ENCODE results near the gene BMP6.

Gene BMP6

DNA sequence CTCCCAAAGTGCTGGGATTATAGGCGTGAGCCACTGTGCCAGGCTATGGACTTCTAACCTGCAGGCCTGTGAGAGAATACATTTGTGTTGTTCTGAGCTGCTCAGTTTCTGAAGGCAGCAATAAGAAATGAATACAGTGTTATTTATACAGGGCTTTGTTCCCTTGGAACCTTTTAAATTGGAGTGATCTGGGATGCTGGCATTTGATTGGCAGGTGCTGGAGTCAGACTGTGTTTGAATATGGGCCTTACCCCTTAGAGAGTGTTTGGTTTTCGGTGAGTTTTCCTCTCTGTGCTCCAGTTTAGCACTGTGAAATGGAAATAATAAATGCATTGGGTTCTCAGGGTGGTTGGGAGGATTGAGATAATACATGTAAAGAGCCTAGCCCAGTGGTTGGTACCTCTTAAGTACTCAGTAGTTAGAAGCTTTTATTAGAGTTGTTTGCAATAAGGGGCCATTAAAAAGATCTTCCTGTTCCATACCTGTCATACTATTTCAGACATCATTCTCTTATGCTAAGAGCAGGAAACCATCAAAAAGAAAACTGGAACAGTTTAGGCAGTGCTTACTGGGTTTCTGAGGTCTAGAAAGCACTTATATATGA is 22.1 kb downstream of the BMP6 start:
- no peak for DNase-seq

DNA sequence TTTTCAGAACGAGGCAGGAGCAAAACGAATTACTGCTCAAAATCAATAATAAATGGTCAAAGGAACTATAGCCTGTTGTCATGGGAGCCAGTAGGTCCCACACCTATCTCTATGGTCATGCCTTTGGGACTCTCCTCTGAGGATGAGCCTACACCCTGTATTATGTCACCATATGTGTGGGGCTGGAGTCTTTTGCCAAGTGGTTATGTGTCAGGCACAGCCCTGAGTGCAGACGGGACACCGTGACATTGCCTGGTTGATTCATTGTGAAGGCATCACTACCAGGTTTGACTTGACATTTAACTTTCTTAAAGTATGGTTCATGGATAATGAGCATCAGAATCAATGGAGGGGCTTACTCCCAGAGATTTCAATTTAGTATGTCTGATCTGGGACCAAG is 23.6 kb downstream of the BMP6 start:
- no peak for DNase-seq

DNA sequence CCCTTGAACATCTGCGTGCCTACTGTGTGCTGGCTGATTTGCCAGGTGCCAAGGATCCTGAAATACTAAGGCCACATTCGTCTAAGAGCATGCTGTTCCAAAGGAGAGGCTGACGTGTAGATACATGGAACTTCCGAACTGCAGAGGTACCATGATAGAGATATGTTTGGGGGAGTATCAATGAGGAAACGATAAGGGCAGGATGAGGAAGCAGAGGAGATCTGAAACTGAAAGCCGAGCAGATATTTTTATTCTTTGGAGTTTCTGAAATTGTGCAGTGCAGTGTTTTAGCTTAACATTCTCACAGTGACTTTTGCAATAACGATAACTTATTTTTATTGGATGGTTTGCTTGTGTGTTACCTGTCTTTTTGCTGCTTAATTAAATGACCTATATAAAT is 24.3 kb downstream of the BMP6 start:
- no peak for DNase-seq

DNA sequence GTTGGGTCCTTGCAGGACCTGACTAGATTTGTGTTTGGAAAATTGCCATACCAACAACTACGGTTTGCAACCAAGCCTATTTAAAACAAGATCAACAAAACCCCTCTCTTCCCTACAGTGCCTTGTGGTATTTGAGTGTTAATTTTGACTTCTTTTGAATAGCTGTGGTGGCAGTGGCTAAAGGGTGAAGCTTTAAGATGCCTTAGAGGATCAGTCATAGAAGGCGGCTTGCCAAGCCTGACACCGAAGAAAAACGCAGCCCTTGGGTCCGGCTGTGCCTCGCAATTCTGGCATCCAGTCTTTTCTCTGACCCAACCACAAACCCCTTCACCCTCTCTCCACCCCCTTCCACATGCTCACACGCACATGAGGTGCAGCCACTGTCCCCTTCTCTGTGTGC is 32.6 kb downstream of the BMP6 start:
- DNase-seq, result no peak

DNA sequence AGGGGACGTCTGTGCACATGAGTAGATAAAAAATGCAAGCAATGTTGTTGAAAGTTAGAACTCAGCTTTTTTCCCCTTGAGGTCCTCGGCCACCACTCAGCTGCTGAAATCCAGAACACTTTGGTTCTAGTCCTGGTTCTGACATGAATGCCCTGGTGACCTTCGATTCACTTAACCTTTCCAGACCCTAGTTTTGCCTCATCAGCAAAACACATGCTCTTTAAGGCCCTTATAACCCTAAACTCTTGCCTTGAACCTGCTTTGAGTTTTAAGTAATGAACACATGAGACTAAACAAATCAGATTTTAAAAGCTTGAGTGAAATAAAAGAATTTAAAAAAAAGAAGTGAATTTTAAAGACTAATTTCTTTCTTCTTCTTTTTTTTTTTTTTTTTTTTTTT is 33.4 kb downstream of the BMP6 start:
- DNase-seq, result no peak

DNA sequence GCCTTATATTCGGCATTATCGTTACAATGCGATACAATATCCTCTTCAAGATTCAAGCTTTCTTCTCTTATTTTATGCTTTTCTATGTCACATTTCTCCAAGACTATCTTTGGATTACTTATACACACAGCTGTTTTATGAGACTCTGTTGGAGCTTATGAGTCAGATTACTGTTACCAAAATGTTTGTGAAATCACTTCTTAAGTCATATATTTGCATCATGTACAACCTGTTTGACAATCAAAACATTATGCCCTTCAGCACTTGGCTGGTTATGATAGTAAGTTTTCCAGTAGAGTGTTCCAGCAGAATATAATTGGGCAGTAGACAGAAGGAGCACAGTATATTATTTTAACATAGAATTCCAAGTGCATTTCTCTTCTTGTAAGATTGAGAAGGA is 35.2 kb downstream of the BMP6 start:
- DNase-seq, result no peak

DNA sequence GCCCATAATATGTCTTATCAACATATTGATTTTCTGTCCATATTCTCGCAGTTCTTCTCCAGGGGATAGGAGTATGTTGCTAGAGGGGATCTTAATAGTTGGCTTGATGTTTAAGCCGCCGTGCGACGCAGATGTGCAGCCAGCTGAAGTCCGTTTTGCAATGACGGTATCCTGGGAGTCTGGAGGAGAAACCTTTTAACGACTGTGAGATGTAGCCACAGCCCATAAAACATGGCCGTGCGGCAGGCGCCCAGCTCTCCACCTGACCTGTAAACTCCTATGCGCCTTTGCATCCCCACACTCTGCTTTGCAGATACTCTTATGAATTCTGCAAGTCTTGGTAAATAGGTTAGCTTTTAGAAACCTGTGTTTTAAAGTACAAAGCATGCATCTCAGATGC is 36.9 kb downstream of the BMP6 start:
- DNase-seq, result no peak

DNA sequence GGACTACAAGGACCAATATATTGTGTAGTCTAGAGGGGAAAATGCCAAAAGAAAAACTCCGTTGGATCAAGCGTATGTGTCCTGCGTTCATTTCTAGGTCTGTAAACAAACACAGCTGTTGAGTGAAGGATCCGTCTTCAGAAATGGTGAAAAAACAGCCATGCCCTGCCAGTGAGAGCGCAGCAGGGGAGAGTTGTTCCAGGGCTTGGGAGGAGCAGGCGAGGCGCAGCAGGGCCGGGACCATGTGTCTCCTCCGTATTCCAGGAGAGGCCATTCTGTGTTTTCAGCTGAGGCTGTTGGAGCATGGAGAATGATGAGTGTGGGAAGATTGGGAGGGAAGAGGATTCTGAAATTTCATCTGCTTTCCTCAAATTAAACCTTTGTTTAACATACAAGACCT is 38.0 kb downstream of the BMP6 start:
- DNase-seq, result no peak

DNA sequence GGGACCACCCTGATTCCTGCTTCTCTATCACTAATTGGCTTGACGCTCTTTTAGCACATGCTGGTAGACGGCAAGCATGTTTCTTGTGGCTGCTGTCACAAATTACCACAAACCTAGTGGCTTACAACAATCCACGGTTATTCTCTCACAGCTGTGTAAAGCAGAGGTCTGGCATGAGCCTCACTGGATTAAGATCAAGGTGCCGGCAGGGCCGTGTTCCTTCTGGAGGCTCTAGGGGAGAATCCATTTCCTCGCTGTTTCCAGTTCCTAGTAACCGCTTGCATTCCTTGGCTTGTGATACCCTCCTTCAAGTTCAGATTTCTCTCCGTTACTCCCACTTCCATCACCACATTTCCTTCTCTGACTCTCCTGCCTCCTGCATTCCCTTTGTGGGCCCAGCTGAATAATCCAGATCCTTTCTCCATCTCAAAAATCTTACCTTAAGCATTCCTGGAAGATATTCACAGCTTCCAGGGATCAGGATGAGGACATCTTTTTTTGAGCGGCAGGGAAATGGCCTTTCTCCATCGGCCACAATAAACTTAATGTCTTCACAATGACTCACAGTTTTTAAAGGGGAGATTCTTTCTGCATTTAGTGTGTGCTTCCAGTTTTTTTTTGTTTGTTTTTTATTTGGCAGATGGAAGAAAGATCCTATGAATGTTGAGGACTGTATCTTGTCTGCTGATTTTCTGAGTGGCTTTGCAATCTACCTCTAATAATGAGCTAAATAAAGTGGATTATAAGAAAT is 39.9 kb downstream of the BMP6 start:
- DNase-seq, result no peak

DNA sequence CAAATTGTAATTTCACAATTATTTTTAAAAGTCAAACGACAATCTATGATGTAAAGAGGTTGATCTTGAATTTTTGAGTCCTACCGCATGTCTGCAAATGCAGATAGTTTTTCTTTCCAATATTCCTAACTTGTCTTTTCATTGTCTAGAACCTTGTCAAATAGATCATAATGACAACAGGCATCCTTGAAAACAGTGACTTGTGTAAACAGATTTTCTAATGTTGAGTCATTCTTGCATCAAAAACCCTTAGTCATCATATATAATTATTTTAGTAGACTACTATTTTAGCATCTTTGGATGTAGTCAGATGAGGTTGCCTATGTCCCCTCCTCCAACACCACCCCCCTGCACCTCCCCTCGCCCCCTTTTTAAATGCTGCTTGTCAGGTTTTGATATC is 43.8 kb downstream of the BMP6 start:
- no peak for DNase-seq

DNA sequence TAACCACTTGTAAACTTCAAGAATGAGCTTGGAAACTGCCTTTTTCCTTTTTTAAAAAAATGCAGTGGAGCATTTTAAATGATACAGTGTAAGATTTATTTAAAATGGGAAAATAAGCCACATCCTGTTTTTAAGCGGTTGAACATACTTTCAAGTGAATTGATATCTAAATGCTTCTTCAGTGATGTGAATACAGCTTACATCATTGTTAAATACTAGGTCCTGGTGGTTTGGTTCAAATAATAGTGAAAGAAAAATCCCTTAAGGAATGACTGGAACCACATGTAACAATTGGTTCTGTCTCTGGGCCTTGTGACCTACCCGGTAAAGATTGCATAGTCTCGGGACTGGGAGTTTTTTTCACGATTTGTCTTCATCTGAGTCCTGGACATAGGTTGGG is 44.2 kb downstream of the BMP6 start:
- DNase-seq, result no peak

DNA sequence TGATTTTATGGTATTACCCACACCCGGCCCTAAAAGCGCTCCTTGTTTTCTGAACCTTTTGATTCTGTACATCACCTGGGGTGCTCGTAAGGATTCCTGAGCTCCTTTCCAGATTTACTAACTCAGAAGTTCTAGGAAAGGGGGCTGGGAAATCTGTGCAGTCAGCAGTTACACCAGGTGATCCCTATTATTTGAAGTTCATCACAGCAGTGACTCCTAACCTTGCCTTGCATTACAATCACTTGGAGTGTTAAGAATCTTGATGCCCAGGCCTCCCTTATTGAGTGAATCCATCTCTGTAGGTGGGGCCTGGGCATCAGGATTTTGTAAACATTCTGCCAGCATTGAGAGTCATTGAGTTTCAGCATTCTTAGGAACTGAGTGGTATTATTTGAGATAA is 44.7 kb downstream of the BMP6 start:
- no peak for DNase-seq

DNA sequence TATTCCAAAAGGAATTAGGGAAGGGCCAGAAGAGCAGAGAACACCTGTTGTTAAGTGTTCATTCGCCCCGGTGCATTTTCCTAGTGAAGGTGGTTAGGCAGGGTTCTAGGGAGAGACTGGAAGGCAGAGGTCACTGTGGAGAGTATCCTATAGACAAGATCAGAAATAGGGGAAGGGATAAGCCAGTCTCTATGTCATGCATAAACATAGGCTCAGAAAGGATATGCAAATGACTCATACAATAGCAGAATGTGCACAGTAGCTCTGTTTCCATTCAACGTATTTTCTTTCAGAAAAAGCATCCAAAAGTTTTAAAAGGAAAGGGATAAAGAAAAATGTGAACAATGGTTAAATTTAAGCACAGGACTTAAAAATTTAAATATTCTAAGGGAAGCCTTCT is 47.4 kb downstream of the BMP6 start:
- DNase-seq, result no peak

DNA sequence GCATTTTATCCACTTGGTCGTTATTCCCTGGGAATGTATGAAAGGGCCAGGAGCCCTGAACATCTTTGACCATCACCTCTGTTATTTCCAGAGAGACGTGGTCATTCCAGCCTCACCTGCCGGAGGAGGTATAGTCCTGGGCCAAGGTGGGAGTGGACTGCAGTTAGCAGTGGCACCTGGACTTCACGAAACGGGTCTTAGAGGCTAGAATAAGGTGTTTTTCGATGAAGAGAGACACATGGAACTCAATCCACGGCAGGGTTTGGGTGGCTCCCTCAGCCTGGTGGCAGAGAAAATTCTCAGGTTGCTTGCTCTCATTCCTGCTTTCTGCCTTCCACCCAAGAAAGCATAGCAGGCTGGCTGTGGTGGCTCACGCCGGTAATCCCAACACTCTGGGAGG is 48.0 kb downstream of the BMP6 start:
- no peak for DNase-seq

DNA sequence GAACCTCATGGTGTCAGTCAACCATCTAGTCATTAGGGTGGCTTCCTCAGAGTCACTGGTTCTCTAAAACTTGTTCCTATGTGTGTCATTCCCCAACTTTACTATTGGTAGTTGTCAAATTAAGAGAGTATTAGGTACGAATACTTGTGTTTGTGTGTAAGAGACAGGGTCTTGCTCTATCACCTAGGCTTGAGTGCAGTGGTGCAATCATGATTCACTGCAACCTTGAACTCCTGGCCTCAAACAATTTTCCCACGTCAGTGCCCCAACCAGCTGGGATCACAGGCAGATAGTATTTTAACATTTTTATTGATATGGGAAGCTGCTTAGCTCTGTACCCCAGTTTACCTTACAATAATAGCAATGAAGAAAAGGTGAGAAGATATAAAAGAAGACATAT is 50.6 kb downstream of the BMP6 start:
- DNase-seq, result no peak

DNA sequence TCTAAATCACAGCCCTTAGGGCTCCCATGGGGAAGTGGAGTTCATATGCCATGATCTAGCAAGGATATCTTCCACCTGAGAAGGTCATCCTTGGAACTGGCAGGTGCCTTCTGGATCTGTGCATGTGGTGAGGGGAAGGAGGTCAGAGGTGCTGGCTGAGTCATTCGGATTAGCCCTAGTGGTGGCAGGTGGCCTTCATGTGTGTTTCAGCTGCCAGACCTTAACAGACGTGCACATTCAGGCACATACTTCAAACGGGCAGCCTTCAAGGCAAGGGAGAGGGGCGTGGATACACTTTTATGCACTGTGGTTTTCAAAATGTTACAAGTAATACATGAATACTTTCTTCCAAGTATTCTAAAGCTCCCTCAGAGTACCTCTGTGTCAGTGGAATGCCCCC is 51.2 kb downstream of the BMP6 start:
- DNase-seq, result no peak

DNA sequence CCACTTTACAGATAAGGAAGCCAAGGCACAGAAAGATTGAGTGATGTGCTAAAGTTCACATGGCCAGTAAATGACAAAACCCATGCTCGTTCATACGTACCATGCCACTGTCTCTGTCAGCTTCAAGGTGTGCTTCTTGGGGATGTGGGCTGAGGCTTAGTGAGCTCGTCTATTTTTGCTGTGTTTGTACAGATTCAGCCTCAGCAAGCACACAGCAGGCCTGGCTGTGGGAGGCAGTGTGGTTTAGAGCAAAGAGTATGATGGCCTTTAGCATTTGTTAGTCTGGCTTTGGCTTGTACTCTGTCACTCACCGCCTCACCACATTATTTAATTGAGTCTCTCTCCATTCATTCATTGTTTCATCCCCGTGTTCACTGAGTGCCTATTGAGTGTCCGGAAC is 55.3 kb downstream of the BMP6 start:
- DNase-seq, result no peak

DNA sequence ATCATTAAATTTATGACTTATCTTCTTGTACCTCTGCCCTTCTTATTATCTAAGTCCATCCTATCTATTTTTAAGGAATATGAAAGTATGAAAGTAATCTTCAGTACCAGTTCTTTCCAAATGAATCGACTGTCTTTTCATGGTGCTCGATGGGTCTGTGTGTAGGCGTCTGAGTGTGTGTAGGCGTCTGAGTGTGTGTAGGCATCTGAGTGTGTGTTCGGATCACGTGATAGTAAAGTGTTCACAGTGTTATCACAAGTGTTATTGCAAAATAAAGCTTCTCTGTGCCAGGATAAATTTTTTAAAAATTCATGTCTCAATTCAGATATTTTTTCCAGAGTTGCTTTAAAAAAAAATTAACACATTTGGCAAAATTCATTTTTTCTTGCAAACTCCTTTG is 58.3 kb downstream of the BMP6 start:
- no peak for DNase-seq

DNA sequence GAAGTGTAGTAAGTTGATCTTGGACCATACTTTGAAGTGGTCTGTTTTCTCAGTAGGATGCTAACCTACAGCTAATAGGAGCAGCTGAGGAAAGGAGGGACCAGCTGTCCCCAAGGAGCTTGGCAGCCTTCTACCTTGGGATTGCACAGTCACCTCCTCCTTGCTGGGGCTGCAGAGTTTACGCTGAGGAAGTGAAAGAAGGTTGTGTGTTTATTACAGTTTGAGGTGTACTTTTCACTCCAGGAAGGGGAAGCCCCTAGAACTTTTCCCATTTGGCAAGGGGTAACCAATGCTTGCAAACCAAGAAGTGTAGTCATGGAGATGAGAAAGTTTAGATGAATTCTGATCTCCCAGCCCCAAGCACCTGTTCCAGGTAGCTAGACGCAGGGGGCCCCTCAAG is 58.8 kb downstream of the BMP6 start:
- no peak for DNase-seq

DNA sequence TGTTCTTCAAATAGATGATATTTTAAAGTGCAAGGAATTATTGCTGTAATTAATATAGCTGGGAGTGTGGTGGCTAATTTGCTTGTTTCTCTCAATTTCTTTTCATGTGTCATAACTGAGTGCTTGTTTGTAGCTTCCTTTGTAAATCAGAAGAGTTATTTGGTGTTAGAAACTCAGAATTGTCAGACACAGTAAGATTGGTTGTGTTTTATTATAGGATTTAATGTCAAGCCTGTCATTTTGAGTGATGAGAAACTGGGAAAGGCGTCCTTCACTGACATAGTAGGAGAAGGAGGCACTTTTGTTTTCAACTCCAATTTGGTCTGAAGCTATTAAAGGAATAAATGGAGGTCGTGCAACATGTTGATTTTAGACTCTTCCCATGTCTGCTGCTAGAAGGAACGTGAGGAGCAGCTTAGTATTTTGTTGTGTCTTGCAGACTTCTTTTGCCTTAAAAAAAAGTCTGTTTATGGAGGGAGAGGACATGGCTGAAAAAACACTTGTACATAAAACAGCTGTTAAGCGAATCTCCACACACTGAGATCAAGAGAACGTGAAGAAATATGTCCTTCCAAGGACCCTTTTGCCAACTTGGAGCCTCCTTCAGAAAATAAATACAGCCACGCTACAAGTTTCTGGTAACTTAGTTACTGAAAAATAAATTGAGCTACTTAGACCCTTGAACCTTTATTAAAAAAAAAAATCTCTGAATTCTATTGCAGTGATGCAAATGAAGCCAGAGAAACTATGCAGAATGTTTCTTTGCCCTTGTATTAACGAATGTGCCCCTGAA is 59.5 kb downstream of the BMP6 start:
- DNase-seq, result no peak

DNA sequence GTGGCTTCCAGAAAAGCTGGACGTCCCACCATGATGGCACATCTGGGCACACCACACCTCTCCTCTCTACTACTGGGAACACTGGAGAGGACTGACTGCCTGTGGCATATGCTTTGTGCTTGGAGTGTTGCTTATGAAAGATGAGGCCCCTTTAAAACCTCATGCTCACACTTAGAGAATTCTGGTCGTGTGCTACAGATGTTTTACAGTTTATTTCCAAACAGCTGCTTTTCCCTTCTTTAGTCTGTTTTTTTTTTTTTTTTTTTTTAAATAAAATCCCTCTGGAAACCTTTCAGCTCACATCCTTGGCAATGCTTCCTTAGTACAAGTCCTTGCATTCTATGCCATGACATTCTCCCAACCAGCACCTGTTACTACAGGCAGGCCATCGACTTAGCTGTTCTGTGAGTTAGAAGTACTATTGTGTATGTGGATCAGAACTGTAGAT is 60.3 kb downstream of the BMP6 start:
- DNase-seq, result no peak

DNA sequence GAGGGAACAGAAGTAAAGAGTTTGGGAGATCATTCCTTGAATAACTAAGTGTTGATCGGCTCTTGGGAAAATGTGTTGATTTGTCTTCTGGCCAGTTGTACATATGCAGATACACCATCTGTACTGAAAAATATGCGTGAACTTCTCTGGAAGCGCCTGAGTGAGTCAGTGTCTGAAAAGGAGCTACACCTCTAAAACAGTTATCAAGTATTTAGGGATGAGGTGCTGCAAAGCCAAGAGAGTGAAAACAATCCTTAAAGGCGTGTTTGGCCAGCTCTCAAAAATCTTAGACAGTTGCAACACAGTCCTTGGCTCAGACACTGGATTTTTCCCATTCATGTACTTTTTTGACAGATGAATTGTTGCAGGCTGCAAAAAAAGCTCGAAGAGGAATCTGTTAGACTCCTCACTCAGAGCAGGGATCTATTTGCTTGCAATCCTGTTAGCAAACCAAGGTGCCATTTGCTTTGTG is 61.3 kb downstream of the BMP6 start:
- DNase-seq, result no peak

DNA sequence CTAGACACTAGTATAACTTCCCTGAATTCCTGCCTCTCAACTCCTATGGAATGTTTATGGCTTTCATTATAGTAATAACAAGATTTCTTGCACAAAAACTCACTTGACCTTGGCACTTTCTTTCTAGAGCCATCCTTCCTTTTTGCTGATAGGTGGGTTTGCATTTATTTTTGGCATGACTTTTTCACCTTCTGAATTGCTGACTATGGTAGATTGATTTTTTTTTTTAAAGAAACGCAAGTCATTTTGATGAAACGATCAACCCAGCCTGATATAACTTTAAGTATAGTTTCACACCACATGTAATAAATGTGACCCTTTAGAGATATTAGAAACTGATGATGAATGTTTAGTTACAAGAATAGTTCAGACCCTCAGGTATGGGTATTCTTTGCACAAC is 61.8 kb downstream of the BMP6 start:
- no peak for DNase-seq

DNA sequence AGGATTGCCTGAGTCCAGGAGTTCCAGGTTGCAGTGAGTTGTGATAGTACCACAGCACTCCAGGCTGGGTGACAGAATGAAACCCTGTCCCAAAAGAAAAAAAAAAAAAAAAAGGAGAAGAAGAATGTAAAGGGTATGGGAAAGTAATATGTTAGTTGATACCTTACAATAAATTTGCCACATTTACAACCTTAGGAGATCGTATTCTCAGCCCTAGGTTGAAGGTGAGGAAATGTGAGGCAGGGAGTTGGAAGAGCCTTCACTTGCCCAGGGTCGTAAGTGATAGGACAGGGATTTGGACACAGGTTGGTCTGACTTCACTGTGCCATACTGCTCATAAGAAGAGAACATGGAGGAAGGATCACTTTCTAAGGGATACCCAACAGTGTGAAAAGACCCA is 68.6 kb downstream of the BMP6 start:
- DNase-seq, result no peak

Measured in CD4-positive, alpha-beta T cell treated with Interleukin-21 for 1 hour (primary cell).